Measurements from ENCODE around the gene DEFB129. TPM values are rescaled to one million over a fixed set of nuclear protein-coding genes. Genes with fewer than 3 reads are reported as not detected.
A peak's percentile ranks its signal among the peaks of the same experiment; 100 is the strongest.

The DEFB129 gene
- total RNA-seq, 1 experiment from 2014 or later, result not detected

DNA sequence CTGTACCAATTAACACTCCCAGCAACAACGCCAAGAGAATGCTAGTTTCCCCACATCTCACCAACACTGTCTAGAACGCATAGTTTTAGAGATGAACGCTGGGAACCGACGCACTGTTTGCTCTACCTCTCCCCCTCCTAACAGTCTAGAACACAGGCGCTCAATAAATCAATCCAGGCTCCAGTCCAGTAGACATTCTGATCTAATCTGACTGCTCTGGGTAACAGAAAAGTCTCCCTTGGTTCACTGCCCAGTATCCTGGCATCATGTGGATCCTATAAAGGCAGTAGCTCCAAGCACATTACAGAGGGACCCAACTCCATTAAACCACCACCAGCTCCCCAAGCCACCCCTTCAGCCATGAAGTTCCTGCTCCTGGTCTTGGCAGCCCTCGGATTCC lies 30.4 kb downstream of the DEFB129 start, which contains the start of gene DEFB132:
Gene DEFB132, plus strand, starts transcription at position 306 of the 400 bp plus-strand sequence. Its CDS starts 55 bp downstream, at position 361.
- Mint-ChIP-seq H3K4me3 (ENCODE audit: low read depth, unreplicated experiment) (no peak within 1 kb of the TSS), H3K27me3 (ENCODE audit: unreplicated experiment) (peaks cover 43% of the 10 kb centered on the region), H3K9me3 (ENCODE audit: low read depth, unreplicated experiment) (no peaks in the 10 kb centered on the region), H3K36me3 (ENCODE audit: insufficient read depth, unreplicated experiment) (no peaks in the 10 kb centered on the region), H3K4me1 (ENCODE audit: low read depth, unreplicated experiment) (peaks cover 7% of the 10 kb centered on the region), H3K27ac (ENCODE audit: unreplicated experiment) (no peak within 1 kb of the TSS)
- intact Hi-C loops (cut with micrococcal nuclease; ENCODE audit: unreplicated experiment), result no loop called here
- no peak for TF ChIP-seq CTCF (IDR thresholded peaks at IDR 0.05; ENCODE audit: unreplicated experiment)
- DNase-seq, result no peak
- CTCF ChIA-PET, result no interaction called here
- BruUV-seq (replicated peaks), result no TSS peak

DNA sequence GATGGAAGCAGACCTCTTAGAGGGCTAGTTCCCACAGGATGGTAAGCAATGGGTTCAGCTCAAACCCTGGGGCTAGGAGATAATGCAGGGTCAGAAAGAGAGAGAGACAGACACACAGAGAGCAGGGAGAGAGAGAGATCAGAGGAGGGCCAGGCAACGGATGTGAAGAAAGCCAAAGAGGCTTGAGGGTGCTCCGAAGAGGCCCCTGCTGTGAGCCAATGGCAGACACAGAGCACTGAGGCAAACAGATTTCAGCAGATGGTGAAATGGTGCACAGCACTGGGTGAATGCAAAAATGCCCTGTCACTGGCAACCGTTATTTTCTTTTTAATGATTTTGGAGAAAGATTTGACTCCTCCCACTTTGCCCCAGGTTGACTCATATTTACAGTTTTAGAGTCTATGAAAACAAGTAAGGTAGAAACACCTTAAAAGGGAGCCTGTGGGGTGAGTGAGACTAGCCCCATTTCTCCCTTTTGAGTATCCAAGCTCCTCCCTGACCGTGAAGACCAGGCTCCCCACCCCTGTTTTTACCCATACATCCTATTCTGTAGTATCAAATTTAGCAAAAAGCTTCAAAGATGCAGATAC lies 31.3 kb downstream of the DEFB129 start:
- BruUV-seq (replicated peaks), result no TSS peak
- intact Hi-C loops (cut with micrococcal nuclease; ENCODE audit: unreplicated experiment), result no loop called here
- Mint-ChIP-seq H3K4me3 (ENCODE audit: low read depth, unreplicated experiment) (no peak overlapping the region), H3K27ac (ENCODE audit: unreplicated experiment) (no peak overlapping the region), H3K27me3 (ENCODE audit: unreplicated experiment) (peaks cover 49% of the 10 kb centered on the region), H3K4me1 (ENCODE audit: low read depth, unreplicated experiment) (peaks cover 7% of the 10 kb centered on the region), H3K36me3 (ENCODE audit: insufficient read depth, unreplicated experiment) (no peaks in the 10 kb centered on the region), H3K9me3 (ENCODE audit: low read depth, unreplicated experiment) (no peaks in the 10 kb centered on the region)
- TF ChIP-seq CTCF (IDR thresholded peaks at IDR 0.05; ENCODE audit: unreplicated experiment), result no peak
- CTCF ChIA-PET, result interaction anchor here (0.6 kb wide), 2 partner anchors 54 to 120 kb away, joined by 3 to 5 read pairs; no protein-coding TSS in a partner anchor
- DNase-seq, result no peak

- CTCF ChIA-PET, result interaction anchor here (0.6 kb wide), 2 partner anchors 53 to 119 kb away, joined by 3 to 5 read pairs; no protein-coding TSS in a partner anchor
- BruUV-seq (replicated peaks), result no TSS peak
- TF ChIP-seq CTCF (IDR thresholded peaks at IDR 0.05; ENCODE audit: unreplicated experiment), result no peak
- peak; percentile 14 for DNase-seq
- H3K27ac Mint-ChIP-seq (ENCODE audit: unreplicated experiment), result no peak overlapping the region
- H3K36me3 Mint-ChIP-seq (ENCODE audit: insufficient read depth, unreplicated experiment), result no peaks in the 10 kb centered on the region
- no peaks in the 10 kb centered on the region for H3K9me3 Mint-ChIP-seq (ENCODE audit: low read depth, unreplicated experiment)
- peaks cover 49% of the 10 kb centered on the region for H3K27me3 Mint-ChIP-seq (ENCODE audit: unreplicated experiment)
- H3K4me1 Mint-ChIP-seq (ENCODE audit: low read depth, unreplicated experiment), result peaks cover 7% of the 10 kb centered on the region
- no peak overlapping the region for H3K4me3 Mint-ChIP-seq (ENCODE audit: low read depth, unreplicated experiment)
- intact Hi-C loops (cut with micrococcal nuclease; ENCODE audit: unreplicated experiment), result no loop called here
These were observed 31.9 kb downstream of the DEFB129 start for GRCh38 chr20:258963-259362.

GRCh38 chr20:259981-260380 lies 32.9 kb downstream of the DEFB129 start:
- DNase-seq, result no peak
- H3K4me1 Mint-ChIP-seq (ENCODE audit: low read depth, unreplicated experiment), result peaks cover 7% of the 10 kb centered on the region
- BruUV-seq (replicated peaks), result no TSS peak
- intact Hi-C loops (cut with micrococcal nuclease; ENCODE audit: unreplicated experiment), result no loop called here
- H3K36me3 Mint-ChIP-seq (ENCODE audit: insufficient read depth, unreplicated experiment), result no peaks in the 10 kb centered on the region
- CTCF ChIA-PET, result no interaction called here
- H3K27ac Mint-ChIP-seq (ENCODE audit: unreplicated experiment), result no peak overlapping the region
- no peak for TF ChIP-seq CTCF (IDR thresholded peaks at IDR 0.05; ENCODE audit: unreplicated experiment)
- no peak overlapping the region for H3K4me3 Mint-ChIP-seq (ENCODE audit: low read depth, unreplicated experiment)
- H3K9me3 Mint-ChIP-seq (ENCODE audit: low read depth, unreplicated experiment), result no peaks in the 10 kb centered on the region
- peaks cover 49% of the 10 kb centered on the region for H3K27me3 Mint-ChIP-seq (ENCODE audit: unreplicated experiment)

Measured in Calu3 (cell line).